H9 (cell line): Measurements from ENCODE around the gene C7. TPM values are rescaled to one million over a fixed set of nuclear protein-coding genes. Genes with fewer than 3 reads are reported as not detected.

Experiments used
- DNase-seq: peaks from one replicate; pipeline ENCODE4 v3.0.0-alpha.2; 2017
- H2AFZ ChIP-seq: one replicate; pipeline ENCODE4 v1.6.1; 2013; ENCODE audit warnings: mild to moderate bottlenecking, low read length, control low read depth, moderate library complexity
- H2AK5ac ChIP-seq: 2 replicates; pipeline ENCODE4 v1.6.1; 2013; ENCODE audit warnings: low read length, control low read depth, mixed read lengths; ENCODE audit not compliant: insufficient read length
- H2BK120ac ChIP-seq: one replicate; pipeline ENCODE4 v1.6.1; 2013; ENCODE audit warnings: low read depth, mild to moderate bottlenecking, low read length, control low read depth, inconsistent platforms; ENCODE audit not compliant: poor library complexity, severe bottlenecking
- H2BK12ac ChIP-seq: 2 replicates; pipeline ENCODE4 v1.6.1; 2013; ENCODE audit warnings: low read length, control low read depth, mixed read lengths, low read depth; ENCODE audit not compliant: insufficient read length
- H2BK15ac ChIP-seq: 2 replicates; pipeline ENCODE4 v1.6.1; 2013; ENCODE audit warnings: low read depth, low read length, control low read depth
- H2BK20ac ChIP-seq: one replicate; pipeline ENCODE4 v1.6.1; 2013; ENCODE audit warnings: low read depth, mild to moderate bottlenecking, low read length, control low read depth, inconsistent platforms; ENCODE audit not compliant: poor library complexity, severe bottlenecking
- H2BK5ac ChIP-seq: 2 replicates; pipeline ENCODE4 v1.6.1; 2013; ENCODE audit warnings: low read length, control low read depth, mixed read lengths; ENCODE audit not compliant: insufficient read length
- H3K14ac ChIP-seq: 2 replicates; pipeline ENCODE4 v1.6.1; 2013; ENCODE audit warnings: low read length, control low read depth; ENCODE audit not compliant: insufficient read depth
- H3K18ac ChIP-seq: 2 replicates; pipeline ENCODE4 v1.6.1; 2013; ENCODE audit warnings: low read depth, mild to moderate bottlenecking, mixed read lengths, low read length, control low read depth; ENCODE audit not compliant: insufficient read length
- H3K23ac ChIP-seq: 2 replicates; pipeline ENCODE4 v1.6.1; 2013; ENCODE audit warnings: low read length, control low read depth, mixed read lengths, low read depth; ENCODE audit not compliant: insufficient read length
- H3K23me2 ChIP-seq: 2 replicates; pipeline ENCODE4 v1.6.1; 2013; ENCODE audit warnings: low read depth, mild to moderate bottlenecking, mixed read lengths, low read length, control low read depth; ENCODE audit not compliant: insufficient read length, poor library complexity, severe bottlenecking
- H3K27ac ChIP-seq: 2 replicates; pipeline ENCODE4 v1.5.1; 2013; ENCODE audit warnings: low read length, control low read depth, mixed read lengths, low read depth; ENCODE audit not compliant: insufficient read length
- H3K27me3 ChIP-seq: 2 replicates; pipeline ENCODE4 v1.6.1; 2013; ENCODE audit warnings: low read length, control low read depth, inconsistent platforms; ENCODE audit not compliant: insufficient read depth
- H3K4ac ChIP-seq: 2 replicates; pipeline ENCODE4 v1.6.1; 2013; ENCODE audit warnings: low read depth, mild to moderate bottlenecking, control low read depth, inconsistent platforms, low read length, moderate library complexity
- H3K4me1 ChIP-seq: 2 replicates; pipeline ENCODE4 v1.6.1; 2013; ENCODE audit warnings: low read length, control low read depth, inconsistent platforms; ENCODE audit not compliant: insufficient read depth
- H3K4me2 ChIP-seq: 2 replicates; pipeline ENCODE4 v1.6.1; 2013; ENCODE audit warnings: low read length, control low read depth, mixed read lengths; ENCODE audit not compliant: insufficient read length, insufficient read depth
- H3K56ac ChIP-seq: 2 replicates; pipeline ENCODE4 v1.6.1; 2013; ENCODE audit warnings: low read depth, mild to moderate bottlenecking, mixed read lengths, low read length, control low read depth; ENCODE audit not compliant: insufficient read length
- H3K79me1 ChIP-seq: 2 replicates; pipeline ENCODE4 v1.6.1; 2013; ENCODE audit warnings: low read depth, mild to moderate bottlenecking, moderate library complexity, low read length, control low read depth, inconsistent platforms; ENCODE audit not compliant: insufficient read depth, poor library complexity, severe bottlenecking
- H3K79me2 ChIP-seq: 2 replicates; pipeline ENCODE4 v1.6.1; 2013; ENCODE audit warnings: low read length, control low read depth, inconsistent platforms; ENCODE audit not compliant: insufficient read depth
- H3K9ac ChIP-seq: 2 replicates; pipeline ENCODE4 v1.6.1; 2013; ENCODE audit warnings: low read length, control low read depth, mixed read lengths; ENCODE audit not compliant: insufficient read length; ENCODE audit errors: extremely low read depth
- H3K9me3 ChIP-seq: one replicate; pipeline ENCODE4 v1.6.1; 2013; ENCODE audit warnings: low read depth, low read length, inconsistent platforms; ENCODE audit not compliant: control insufficient read depth
- H3T11ph ChIP-seq: one replicate; pipeline ENCODE4 v1.6.1; 2013; ENCODE audit warnings: mild to moderate bottlenecking, low read length, control low read depth, inconsistent platforms
- H4K20me1 ChIP-seq: one replicate; pipeline ENCODE4 v1.6.1; 2013; ENCODE audit not compliant: control insufficient read depth, insufficient read length, insufficient read depth
- H4K5ac ChIP-seq: 2 replicates; pipeline ENCODE4 v1.6.1; 2013; ENCODE audit warnings: low read depth, mild to moderate bottlenecking, mixed read lengths, low read length, control low read depth; ENCODE audit not compliant: insufficient read length
- H4K8ac ChIP-seq: replicated peaks from 2 replicates; pipeline ENCODE4 v1.6.1; 2013; ENCODE audit warnings: low read length, control low read depth, mixed read lengths, low read depth; ENCODE audit not compliant: insufficient read length
- H4K91ac ChIP-seq: 2 replicates; pipeline ENCODE4 v1.6.1; 2013; ENCODE audit warnings: low read depth, mild to moderate bottlenecking, moderate library complexity, mixed read lengths, low read length, control low read depth; ENCODE audit not compliant: insufficient read length
- H3K27ac Mint-ChIP-seq, 3 experiments: 2 replicates in 2 of 3; 3 replicates in 1 of 3; pipeline ENCODE4 v1.8.0; 2020 to 2021; ENCODE audit warnings: mixed read lengths in 3 of 3, mild to moderate bottlenecking in 1 of 3, moderate library complexity in 1 of 3
- H3K27me3 Mint-ChIP-seq: 2 replicates; pipeline ENCODE4 v1.8.0; 2021; ENCODE audit warnings: low read depth, mild to moderate bottlenecking, moderate library complexity, mixed read lengths
- H3K36me3 Mint-ChIP-seq, 3 experiments: 2 replicates in 2 of 3; 3 replicates in 1 of 3; pipeline ENCODE4 v1.8.0; 2020 to 2021; ENCODE audit warnings: low read depth in 3 of 3, mixed read lengths in 3 of 3; ENCODE audit not compliant: insufficient read depth in 1 of 3
- H3K4me1 Mint-ChIP-seq, 2 experiments: 2 replicates each; pipeline ENCODE4 v1.8.0; 2020; ENCODE audit warnings: mixed read lengths in 2 of 2
- H3K4me3 Mint-ChIP-seq, 2 experiments: 2 replicates in 1 of 2; 3 replicates in 1 of 2; pipeline ENCODE4 v1.8.0; 2020 to 2021; ENCODE audit warnings: mild to moderate bottlenecking in 2 of 2, mixed read lengths in 2 of 2, moderate library complexity in 1 of 2
- H3K9me3 Mint-ChIP-seq, 2 experiments: 2 replicates in 1 of 2; 3 replicates in 1 of 2; pipeline ENCODE4 v1.8.0; 2020; ENCODE audit warnings: mild to moderate bottlenecking in 2 of 2, mixed read lengths in 2 of 2, moderate library complexity in 1 of 2
- CTCF ChIP-seq: fragments of 200-600 bp; sonication (generic); conservative IDR thresholded peaks from 3 replicates; pipeline ENCODE4 v1.8.0; 2021; ENCODE audit warnings: antibody characterized with exemption, mild to moderate bottlenecking
- WGBS: extraction: QIAGEN DNeasy Blood & Tissue Kit; methylation state at CpG from one replicate; pipeline ENCODE4 v1.1.7; 2013; ENCODE audit warnings: missing lambda C conversion rate, low lambda C conversion rate, mixed read lengths; ENCODE audit not compliant: insufficient read length; ENCODE audit errors: extremely low coverage; 5-methylcytosine and 5-hydroxymethylcytosine counted together
- total RNA-seq: library from RNA; stranded (reverse); gene quantifications from 2 replicates; pipeline ENCODE4 v1.2.1, GENCODE V29; 2021

Gene C7
- total RNA-seq, 1 experiment from 2014 or later = 0.52 TPM

DNA sequence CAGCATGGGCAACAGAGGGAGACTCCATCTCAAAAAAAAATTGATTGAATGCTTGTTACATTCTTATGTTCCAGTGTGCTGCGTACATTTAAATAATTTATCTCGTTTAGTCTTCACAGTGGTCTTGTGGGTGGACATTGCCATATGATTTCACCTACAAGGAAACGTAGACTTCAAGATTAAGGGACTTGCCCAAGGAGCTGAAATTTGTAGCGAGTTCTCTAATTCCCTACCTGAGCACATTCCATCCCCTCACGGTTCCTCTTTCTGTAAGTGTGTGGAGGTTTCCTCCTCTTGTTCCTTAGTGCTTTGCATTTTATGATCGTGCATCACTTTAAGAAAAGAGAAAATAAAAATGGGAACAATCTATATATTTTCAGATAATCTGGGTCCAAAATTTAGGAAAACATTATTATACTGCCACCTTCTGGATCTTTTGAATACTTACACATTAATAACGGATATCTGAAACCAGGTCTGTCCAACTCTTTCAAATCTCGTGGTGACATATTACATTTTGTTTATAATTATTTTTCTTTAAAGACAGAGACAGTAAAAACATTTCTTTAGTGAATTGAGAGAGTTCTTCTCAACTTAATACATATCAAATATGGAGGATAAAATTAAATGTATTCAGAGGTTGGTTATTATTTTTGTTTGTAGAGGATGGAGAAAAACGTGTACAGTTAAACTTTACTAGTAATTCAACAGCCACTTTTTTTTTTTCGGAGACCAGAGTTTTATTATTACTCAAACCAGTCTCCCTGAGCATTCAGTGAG lies 29.9 kb upstream of the C7 start:
- H2AK5ac ChIP-seq = no peak overlapping the region
- Mint-ChIP-seq H3K27ac (no peak overlapping the region), H3K9me3 (peaks cover 28 to 29% of the 10 kb centered on the region in 2 experiments), H3K27me3 (no peaks in the 10 kb centered on the region), H3K36me3 (peaks cover 7 to 18% (median 13%) of the 10 kb centered on the region in 3 experiments; a peak in 6 of 7 replicates), H3K4me1 (no peaks in the 10 kb centered on the region), H3K4me3 (no peak overlapping the region)
- H4K5ac ChIP-seq = no peak overlapping the region
- H3K4me2 ChIP-seq = no peak overlapping the region
- no peaks in the 10 kb centered on the region for H3K23me2 ChIP-seq
- H3K14ac ChIP-seq = no peak overlapping the region
- H2BK120ac ChIP-seq = no peak overlapping the region
- peaks cover 12% of the 10 kb centered on the region for H3K9me3 ChIP-seq
- no peak overlapping the region for H2BK5ac ChIP-seq
- H4K20me1 ChIP-seq = no peaks in the 10 kb centered on the region
- H3K27me3 ChIP-seq = no peaks in the 10 kb centered on the region
- H2AFZ ChIP-seq = no peak overlapping the region
- H3K23ac ChIP-seq = no peak overlapping the region
- H3K9ac ChIP-seq = no peak overlapping the region
- H3K79me2 ChIP-seq = no peaks in the 10 kb centered on the region
- no peak for DNase-seq
- no peak overlapping the region for H2BK20ac ChIP-seq
- no peak overlapping the region for H2BK15ac ChIP-seq
- no peaks in the 10 kb centered on the region for H3K4me1 ChIP-seq
- no peak overlapping the region for H3K56ac ChIP-seq
- no peak overlapping the region for H3K4ac ChIP-seq
- no CpG with 5 or more reads among the region's 10 CpGs for WGBS
- no peak overlapping the region for H3T11ph ChIP-seq
- H3K27ac ChIP-seq = no peak overlapping the region
- no peaks in the 10 kb centered on the region for H3K79me1 ChIP-seq
- no peak overlapping the region for H3K18ac ChIP-seq
- TF ChIP-seq CTCF = peak; percentile 75
- no peak overlapping the region for H4K8ac ChIP-seq
- no peak overlapping the region for H2BK12ac ChIP-seq
- no peak overlapping the region for H4K91ac ChIP-seq
